ENCODE results near the gene SAP30BP. TPM values are rescaled to one million over a fixed set of nuclear protein-coding genes. Genes with fewer than 3 reads are reported as not detected.

Gene SAP30BP
- total RNA-seq, 1 experiment from 2014 or later: 98.3 TPM

GRCh38 chr17:75685499-75685898 is 18.4 kb downstream of the SAP30BP start:
- DNase-seq (ENCODE audit: low read depth): no peak

DNA sequence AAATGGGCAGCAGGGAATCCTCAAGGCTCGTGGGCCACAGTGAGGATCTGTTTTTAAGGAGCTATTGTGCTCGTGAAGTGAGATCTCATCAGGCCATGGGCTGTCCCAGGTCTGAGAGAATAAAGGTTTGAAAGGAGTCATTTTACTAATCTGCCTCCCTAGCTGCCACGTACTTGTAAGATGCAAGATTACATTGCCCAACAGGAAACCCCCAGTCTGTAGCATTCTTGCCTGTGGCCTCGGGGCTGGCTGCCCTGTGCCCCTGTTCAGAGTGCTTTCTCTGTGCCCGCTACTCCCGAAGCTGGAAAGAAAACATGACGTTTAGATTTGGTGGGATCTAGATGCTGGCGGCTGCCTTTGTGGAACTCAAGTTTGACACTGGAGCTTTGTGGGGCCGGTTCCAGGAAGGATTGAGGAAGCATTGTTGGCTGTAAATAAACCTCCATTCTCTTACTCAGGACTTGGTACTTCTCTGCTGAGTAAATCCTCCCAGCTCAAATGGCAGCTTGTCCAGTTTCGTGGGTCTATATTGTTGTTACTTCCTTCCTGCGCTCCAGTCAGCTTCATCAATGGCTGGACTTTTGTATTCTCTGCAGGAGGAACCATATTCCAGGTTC is 21.2 kb downstream of the SAP30BP start:
- peak; percentile 48 for DNase-seq (ENCODE audit: low read depth)

DNA sequence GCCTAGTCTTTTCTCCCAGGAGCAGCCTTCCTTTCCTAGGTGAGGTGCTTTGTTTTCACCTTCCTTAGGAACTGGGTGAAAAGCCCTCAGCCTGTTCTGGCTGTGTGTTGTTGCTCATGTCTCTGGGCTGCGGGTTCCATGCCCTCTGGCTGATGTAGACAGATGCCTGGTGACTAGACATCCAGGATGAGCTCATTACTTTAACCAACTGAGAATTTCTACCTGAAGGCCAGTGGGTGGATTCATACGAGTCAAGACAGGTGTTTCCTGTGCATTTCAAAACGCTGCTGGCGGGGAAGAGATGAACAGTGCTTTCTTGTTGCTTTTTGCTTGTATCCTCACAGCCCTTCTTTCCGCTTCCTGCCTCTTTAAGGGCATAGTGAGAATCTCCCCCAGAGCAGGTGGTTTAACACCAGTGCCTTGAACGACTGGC is 22.3 kb downstream of the SAP30BP start:
- DNase-seq (ENCODE audit: low read depth): peak; percentile 61

GRCh38 chr17:75691371-75691791 is 24.2 kb downstream of the SAP30BP start:
- peak; percentile 96 for DNase-seq (ENCODE audit: low read depth)

DNA sequence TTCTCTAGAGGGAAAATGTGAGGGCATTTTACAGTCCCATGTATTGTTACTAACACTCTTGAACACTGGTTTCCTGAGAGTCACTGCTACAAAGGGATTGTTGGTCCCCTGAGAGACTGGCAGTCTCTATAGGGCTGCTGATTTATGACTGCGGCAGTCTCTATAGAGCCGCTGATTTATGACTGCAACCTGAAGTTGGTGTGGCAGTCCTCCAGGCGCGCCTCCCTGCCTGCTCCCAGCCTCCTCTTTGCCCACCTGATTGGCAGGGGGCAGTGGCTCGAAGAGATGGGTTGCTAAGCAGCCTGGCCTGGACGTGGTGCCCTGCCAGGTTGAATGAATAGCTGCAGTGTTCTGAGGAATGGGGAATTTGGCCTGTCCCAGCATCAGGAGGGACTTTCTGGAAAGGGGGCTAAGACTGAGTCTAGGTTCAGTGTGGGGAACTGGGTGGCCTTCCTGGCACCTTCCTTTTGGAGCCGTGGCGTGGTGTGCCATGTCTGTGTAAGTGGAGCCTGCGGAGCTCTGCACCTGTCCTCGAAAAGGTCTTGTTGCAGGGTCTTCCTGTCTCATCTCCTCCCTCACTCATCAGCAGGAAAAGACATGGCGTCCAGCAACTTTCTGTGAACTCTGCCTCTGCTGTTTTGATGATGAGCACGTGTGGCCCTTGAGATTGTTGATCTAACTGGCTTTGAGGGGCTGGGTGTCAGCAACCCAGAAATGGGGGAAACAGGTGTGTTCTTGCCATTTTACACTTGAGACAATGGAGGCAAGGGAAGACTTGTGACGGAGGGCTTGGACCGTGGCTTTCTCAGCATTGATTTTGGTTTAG is 24.9 kb downstream of the SAP30BP start:
- no peak for DNase-seq (ENCODE audit: low read depth)

DNA sequence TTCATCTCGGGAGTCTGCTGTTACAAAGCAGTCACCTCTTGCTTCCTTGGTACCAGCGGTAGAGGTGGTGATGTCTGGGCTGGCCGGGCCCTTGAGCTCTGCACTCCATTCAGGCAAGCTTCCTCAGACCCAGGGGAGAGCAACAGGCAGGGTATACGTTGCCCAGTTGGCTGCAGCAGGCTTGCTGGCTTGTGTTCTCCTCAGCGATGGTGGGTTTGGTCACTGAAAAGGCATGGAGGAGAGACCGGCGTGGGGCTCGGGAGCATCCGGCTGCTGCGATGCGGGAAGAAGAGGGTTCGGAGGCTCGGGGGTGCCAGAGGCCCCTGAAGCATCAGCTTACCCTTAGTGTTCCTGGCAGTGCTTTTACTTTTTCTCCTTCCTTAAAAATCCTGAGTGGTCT is 25.8 kb downstream of the SAP30BP start:
- peak; percentile 50 for DNase-seq (ENCODE audit: low read depth)

DNA sequence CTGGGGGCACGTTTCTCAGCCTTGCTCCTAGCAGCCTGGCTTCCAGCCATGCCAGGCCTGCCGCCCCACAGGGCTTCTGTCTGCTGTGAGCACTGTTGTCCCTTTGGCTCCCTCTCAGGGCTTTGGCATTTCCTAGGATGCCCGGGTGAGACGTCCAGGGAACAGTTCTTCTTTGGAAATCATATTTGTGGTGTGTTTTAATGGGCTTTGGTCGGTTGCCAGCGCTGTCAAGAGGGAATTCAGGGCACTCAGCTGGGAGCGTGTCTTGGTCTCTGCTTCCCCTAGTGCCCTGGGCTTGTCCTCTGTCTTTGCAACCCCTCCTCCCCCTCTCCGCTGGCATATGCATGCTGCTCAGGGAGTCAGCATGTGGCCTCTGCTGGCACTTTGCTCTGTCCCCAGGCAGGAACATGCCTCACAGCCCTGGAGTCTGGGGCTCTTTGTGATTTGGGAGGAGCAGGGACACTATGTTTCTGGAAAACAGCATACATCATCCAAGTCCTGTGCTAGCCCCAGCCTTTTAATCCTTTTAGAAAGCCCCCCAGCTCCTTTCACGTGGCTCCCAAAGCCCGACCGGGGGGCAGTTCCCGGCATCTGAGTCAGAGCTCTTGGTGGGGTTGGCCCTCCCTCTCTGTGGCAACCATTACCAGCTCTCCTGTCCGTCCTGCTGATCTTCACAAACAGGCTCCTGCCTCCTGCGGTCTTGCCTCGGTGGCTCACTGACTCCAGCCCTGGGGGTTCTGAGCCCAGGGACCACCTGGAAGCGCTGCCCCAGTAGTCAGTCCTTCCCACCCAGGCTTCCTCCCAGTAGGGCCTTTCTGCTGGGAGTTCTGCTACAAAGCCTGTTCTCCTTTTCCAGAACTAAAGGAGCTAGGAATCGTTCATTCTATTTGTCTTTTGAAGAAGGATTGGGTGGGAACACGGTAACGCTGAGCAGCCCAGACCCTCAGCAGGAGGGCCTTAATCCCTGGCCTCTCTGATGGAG is 26.7 kb downstream of the SAP30BP start:
- DNase-seq (ENCODE audit: low read depth): peak; percentile 99

- DNase-seq (ENCODE audit: low read depth): no peak
Observed at GRCh38 chr17:75694536-75694935, 27.4 kb downstream of the SAP30BP start.

GRCh38 chr17:75695141-75695829 is 28.1 kb downstream of the SAP30BP start:
- DNase-seq (ENCODE audit: low read depth): no peak

DNA sequence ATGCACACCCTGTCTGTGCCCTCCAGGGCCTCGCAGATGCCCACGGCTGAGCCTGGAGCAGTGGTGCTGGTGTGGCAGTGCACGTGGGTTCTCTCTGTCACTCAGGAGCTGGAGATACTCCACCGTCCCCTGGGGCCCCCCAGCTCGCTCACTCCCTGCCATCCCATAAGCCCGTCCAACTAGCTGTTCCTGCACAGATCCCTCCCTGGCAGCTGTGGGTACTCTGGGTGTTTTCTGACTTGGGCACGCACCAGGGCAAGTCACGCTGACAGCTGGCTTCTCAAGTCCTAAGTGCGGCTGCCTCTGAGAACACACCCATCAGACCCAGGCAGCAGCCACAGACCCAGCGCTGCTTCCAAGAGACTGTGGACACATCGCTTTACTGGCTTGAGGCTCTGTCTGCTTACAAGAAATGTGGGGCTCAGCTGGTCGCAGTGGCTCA is 28.7 kb downstream of the SAP30BP start:
- DNase-seq (ENCODE audit: low read depth): no peak

GRCh38 chr17:75697651-75698291 is 30.6 kb downstream of the SAP30BP start:
- no peak for DNase-seq (ENCODE audit: low read depth)

DNA sequence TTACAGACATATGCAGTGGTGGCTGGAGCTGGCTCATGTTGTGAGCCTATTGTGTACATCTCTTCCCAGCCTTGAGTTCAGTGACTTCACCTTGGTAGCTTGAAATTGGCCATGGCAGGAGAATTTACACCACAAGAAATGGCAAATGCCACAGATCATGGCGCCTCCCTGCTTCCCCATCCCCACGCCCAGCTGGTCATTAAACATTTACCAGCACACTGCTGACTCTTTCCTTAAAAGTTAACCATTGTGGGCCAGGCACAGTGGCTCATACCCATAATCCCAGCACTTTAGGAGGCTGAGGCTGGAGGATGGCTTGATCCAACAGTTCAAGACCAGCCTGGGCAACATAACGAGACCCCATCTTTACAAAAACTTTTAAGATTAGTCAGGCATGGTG is 31.5 kb downstream of the SAP30BP start:
- no peak for DNase-seq (ENCODE audit: low read depth)

- no peak for DNase-seq (ENCODE audit: low read depth)
Observed at GRCh38 chr17:75701288-75701687, 34.1 kb downstream of the SAP30BP start.

DNA sequence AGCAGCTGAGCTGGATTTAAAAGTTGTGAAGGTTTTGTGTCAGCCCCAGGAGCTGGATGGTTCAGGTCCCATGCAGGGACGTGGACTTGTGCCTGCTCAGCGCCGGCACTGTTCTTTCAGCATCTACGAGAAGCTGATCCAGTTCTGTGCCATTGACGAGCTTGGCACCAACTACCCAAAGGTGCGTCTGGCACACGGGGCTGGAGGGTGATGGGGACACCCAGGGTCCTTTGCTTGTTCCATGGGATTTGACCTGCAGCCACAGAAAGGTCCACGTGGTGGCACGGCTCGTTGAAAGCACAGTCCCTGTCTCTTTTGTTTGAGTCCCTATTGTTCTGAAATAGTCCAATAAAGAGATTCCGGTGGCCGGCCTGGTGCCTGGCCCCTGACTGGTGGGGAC is 36.1 kb downstream of the SAP30BP start:
- DNase-seq (ENCODE audit: low read depth): no peak

- DNase-seq (ENCODE audit: low read depth): no peak
Observed at GRCh38 chr17:75703591-75703990, 36.5 kb downstream of the SAP30BP start.

- no peak for DNase-seq (ENCODE audit: low read depth)
Observed at GRCh38 chr17:75704963-75705875, 38.1 kb downstream of the SAP30BP start.

GRCh38 chr17:75706042-75706728 is 39.0 kb downstream of the SAP30BP start:
- no peak for DNase-seq (ENCODE audit: low read depth)

- peak; percentile 93 for DNase-seq (ENCODE audit: low read depth)
Observed at GRCh38 chr17:75707079-75707571, 40.0 kb downstream of the SAP30BP start.

DNA sequence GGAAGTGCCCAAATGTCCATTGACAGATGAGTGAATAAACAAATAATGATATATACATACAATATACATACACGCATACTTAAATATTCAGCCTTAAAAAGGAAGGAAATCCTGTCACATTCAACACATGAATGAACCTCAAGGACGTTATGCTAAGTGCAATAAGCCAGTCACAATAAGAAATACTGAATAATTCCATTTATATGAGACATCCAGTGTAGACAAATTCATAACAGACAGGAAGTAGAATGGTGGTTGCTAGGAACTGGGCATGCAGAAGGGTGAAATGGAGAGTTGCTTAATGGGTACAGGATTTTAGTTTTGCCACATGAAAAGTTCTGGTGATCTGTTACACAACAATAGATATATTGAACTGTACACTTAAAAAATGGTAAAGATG is 45.3 kb downstream of the SAP30BP start:
- no peak for DNase-seq (ENCODE audit: low read depth)

Data from Daoy (cell line).